Measurements from ENCODE around the gene LHFPL2. TPM values are rescaled to one million over a fixed set of nuclear protein-coding genes. Genes with fewer than 3 reads are reported as not detected.

Gene LHFPL2
- total and polyA plus RNA-seq, 9 donors: 38.0 to 90.9 (median 53.3) TPM

- no peak overlapping the region for H3K27ac ChIP-seq (ENCODE audit: low read length)
- no peaks in the 10 kb centered on the region for H3K27me3 ChIP-seq (ENCODE audit: control insufficient read depth, insufficient read depth, low read length)
- peak; percentile 73 for DNase-seq
- H3K9me3 ChIP-seq (replicated peaks; ENCODE audit: control insufficient read depth, low read depth, low read length): no peaks in the 10 kb centered on the region
- no peaks in the 10 kb centered on the region for H3K36me3 ChIP-seq (ENCODE audit: control insufficient read depth, insufficient read depth, low read length)
- no peak overlapping the region for H3K4me3 ChIP-seq (ENCODE audit: low read length)
- H3K4me1 ChIP-seq (ENCODE audit: control insufficient read depth, insufficient read depth, low read length): peaks cover 4% of the 10 kb centered on the region
These were observed 7.2 kb upstream of the LHFPL2 start for GRCh38 chr5:78655746-78656290.

- no CpG with 5 or more reads among the region's 1 CpG for WGBS (ENCODE audit: insufficient coverage)
- H3K4me3 ChIP-seq (ENCODE audit: low read length): no peak overlapping the region
- H3K4me1 ChIP-seq (ENCODE audit: control insufficient read depth, insufficient read depth, low read length): peaks cover 8% of the 10 kb centered on the region
- no peaks in the 10 kb centered on the region for H3K36me3 ChIP-seq (ENCODE audit: control insufficient read depth, insufficient read depth, low read length)
- H3K27ac ChIP-seq (ENCODE audit: low read length): peak overlapping the region; percentile 15
- no peaks in the 10 kb centered on the region for H3K27me3 ChIP-seq (ENCODE audit: control insufficient read depth, insufficient read depth, low read length)
- H3K9me3 ChIP-seq (replicated peaks; ENCODE audit: control insufficient read depth, low read depth, low read length): no peaks in the 10 kb centered on the region
- no peak for DNase-seq
These were observed 5.8 kb upstream of the LHFPL2 start for GRCh38 chr5:78654386-78654785.

- H3K27me3 ChIP-seq (ENCODE audit: control insufficient read depth, insufficient read depth, low read length): no peaks in the 10 kb centered on the region
- no peak overlapping the region for H3K27ac ChIP-seq (ENCODE audit: low read length)
- peak; percentile 54 for DNase-seq
- H3K4me3 ChIP-seq (ENCODE audit: low read length): no peak overlapping the region
- H3K36me3 ChIP-seq (ENCODE audit: control insufficient read depth, insufficient read depth, low read length): no peaks in the 10 kb centered on the region
- peaks cover 11% of the 10 kb centered on the region for H3K4me1 ChIP-seq (ENCODE audit: control insufficient read depth, insufficient read depth, low read length)
- H3K9me3 ChIP-seq (replicated peaks; ENCODE audit: control insufficient read depth, low read depth, low read length): no peaks in the 10 kb centered on the region
- WGBS (ENCODE audit: insufficient coverage): 42% methylated on average over 2 of the region's 6 CpGs
These were observed 5.3 kb upstream of the LHFPL2 start for GRCh38 chr5:78653681-78654366.

GRCh38 chr5:78653031-78653430, 4.5 kb upstream of the LHFPL2 start:
- no peak overlapping the region for H3K4me3 ChIP-seq (ENCODE audit: low read length)
- DNase-seq: no peak
- WGBS (ENCODE audit: insufficient coverage): 100% methylated on average over 1 of the region's 2 CpGs
- no peaks in the 10 kb centered on the region for H3K9me3 ChIP-seq (replicated peaks; ENCODE audit: control insufficient read depth, low read depth, low read length)
- H3K27me3 ChIP-seq (ENCODE audit: control insufficient read depth, insufficient read depth, low read length): no peaks in the 10 kb centered on the region
- H3K27ac ChIP-seq (ENCODE audit: low read length): no peak overlapping the region
- H3K36me3 ChIP-seq (ENCODE audit: control insufficient read depth, insufficient read depth, low read length): no peaks in the 10 kb centered on the region
- peaks cover 10% of the 10 kb centered on the region for H3K4me1 ChIP-seq (ENCODE audit: control insufficient read depth, insufficient read depth, low read length)

- Histone ChIP-seq H3K27me3 (ENCODE audit: control insufficient read depth, insufficient read depth, low read length) (no peaks in the 10 kb centered on the region), H3K27ac (ENCODE audit: low read length) (no peak overlapping the region), H3K4me3 (ENCODE audit: low read length) (no peak overlapping the region), H3K9me3 (replicated peaks; ENCODE audit: control insufficient read depth, low read depth, low read length) (no peaks in the 10 kb centered on the region), H3K4me1 (ENCODE audit: control insufficient read depth, insufficient read depth, low read length) (peaks cover 10% of the 10 kb centered on the region), H3K36me3 (ENCODE audit: control insufficient read depth, insufficient read depth, low read length) (no peaks in the 10 kb centered on the region)
- DNase-seq: no peak
- no CpG with 5 or more reads among the region's 2 CpGs for WGBS (ENCODE audit: insufficient coverage)
These were observed 2.9 kb upstream of the LHFPL2 start for GRCh38 chr5:78651468-78651867.

GRCh38 chr5:78650531-78650930, 2.0 kb upstream of the LHFPL2 start:
- peaks cover 16% of the 10 kb centered on the region for H3K4me1 ChIP-seq (ENCODE audit: control insufficient read depth, insufficient read depth, low read length)
- H3K27ac ChIP-seq (ENCODE audit: low read length): peak overlapping the region; percentile 20
- no peaks in the 10 kb centered on the region for H3K27me3 ChIP-seq (ENCODE audit: control insufficient read depth, insufficient read depth, low read length)
- no peak overlapping the region for H3K4me3 ChIP-seq (ENCODE audit: low read length)
- peaks cover 3% of the 10 kb centered on the region for H3K36me3 ChIP-seq (ENCODE audit: control insufficient read depth, insufficient read depth, low read length)
- no peak for DNase-seq
- H3K9me3 ChIP-seq (replicated peaks; ENCODE audit: control insufficient read depth, low read depth, low read length): no peaks in the 10 kb centered on the region
- no CpG with 5 or more reads among the region's 1 CpG for WGBS (ENCODE audit: insufficient coverage)

GRCh38 chr5:78649861-78650496, 1.4 kb upstream of the LHFPL2 start:
- peak; percentile 73 for DNase-seq
- peak overlapping the region; percentile 36 for H3K27ac ChIP-seq (ENCODE audit: low read length)
- no peaks in the 10 kb centered on the region for H3K27me3 ChIP-seq (ENCODE audit: control insufficient read depth, insufficient read depth, low read length)
- whole genome bisulfite sequencing (ENCODE audit: insufficient coverage): 63% methylated on average over 8 of the region's 10 CpGs
- peaks cover 20% of the 10 kb centered on the region for H3K4me1 ChIP-seq (ENCODE audit: control insufficient read depth, insufficient read depth, low read length)
- H3K36me3 ChIP-seq (ENCODE audit: control insufficient read depth, insufficient read depth, low read length): peaks cover 7% of the 10 kb centered on the region
- H3K9me3 ChIP-seq (replicated peaks; ENCODE audit: control insufficient read depth, low read depth, low read length): no peaks in the 10 kb centered on the region
- no peak overlapping the region for H3K4me3 ChIP-seq (ENCODE audit: low read length)

GRCh38 chr5:78649211-78649695, 681 bp upstream of the LHFPL2 start:
- peaks cover 24% of the 10 kb centered on the region for H3K4me1 ChIP-seq (ENCODE audit: control insufficient read depth, insufficient read depth, low read length)
- H3K36me3 ChIP-seq (ENCODE audit: control insufficient read depth, insufficient read depth, low read length): peaks cover 10% of the 10 kb centered on the region
- peak overlapping the region; percentile 86 for H3K4me3 ChIP-seq (ENCODE audit: low read length)
- DNase-seq: peak; percentile 85
- no peaks in the 10 kb centered on the region for H3K27me3 ChIP-seq (ENCODE audit: control insufficient read depth, insufficient read depth, low read length)
- 2% methylated on average over 13 of the region's 23 CpGs for WGBS (ENCODE audit: insufficient coverage)
- no peaks in the 10 kb centered on the region for H3K9me3 ChIP-seq (replicated peaks; ENCODE audit: control insufficient read depth, low read depth, low read length)
- peak overlapping the region; percentile 98 for H3K27ac ChIP-seq (ENCODE audit: low read length)

- Histone ChIP-seq H3K4me1 (ENCODE audit: control insufficient read depth, insufficient read depth, low read length) (peaks cover 24% of the 10 kb centered on the region), H3K36me3 (ENCODE audit: control insufficient read depth, insufficient read depth, low read length) (peaks cover 10% of the 10 kb centered on the region), H3K27ac (ENCODE audit: low read length) (peak overlapping the region; percentile 96), H3K4me3 (ENCODE audit: low read length) (peak overlapping the region; percentile 86), H3K27me3 (ENCODE audit: control insufficient read depth, insufficient read depth, low read length) (no peaks in the 10 kb centered on the region), H3K9me3 (replicated peaks; ENCODE audit: control insufficient read depth, low read depth, low read length) (no peaks in the 10 kb centered on the region)
- DNase-seq: peak; percentile 83
- under 1% methylated on average over 45 of the region's 47 CpGs for WGBS (ENCODE audit: insufficient coverage)
These were observed 674 bp downstream of the LHFPL2 start for GRCh38 chr5:78647838-78648358.

GRCh38 chr5:78647351-78647818, 1.2 kb downstream of the LHFPL2 start:
- peak overlapping the region; percentile 86 for H3K4me3 ChIP-seq (ENCODE audit: low read length)
- DNase-seq: peak; percentile 74
- peaks cover 24% of the 10 kb centered on the region for H3K4me1 ChIP-seq (ENCODE audit: control insufficient read depth, insufficient read depth, low read length)
- peak overlapping the region; percentile 96 for H3K27ac ChIP-seq (ENCODE audit: low read length)
- peaks cover 13% of the 10 kb centered on the region for H3K36me3 ChIP-seq (ENCODE audit: control insufficient read depth, insufficient read depth, low read length)
- H3K9me3 ChIP-seq (replicated peaks; ENCODE audit: control insufficient read depth, low read depth, low read length): no peaks in the 10 kb centered on the region
- no peaks in the 10 kb centered on the region for H3K27me3 ChIP-seq (ENCODE audit: control insufficient read depth, insufficient read depth, low read length)
- WGBS (ENCODE audit: insufficient coverage): 2% methylated on average over 6 of the region's 17 CpGs

All from muscle of leg (tissue), 11 donors.